UCSD-AML1 (cell line): ENCODE results near the gene TUBGCP2.
"Not testable (repeated sequence)": the region's sequence is repeated elsewhere in the genome, so short reads cannot be mapped to it uniquely, and the experiment has no call there.

Source experiments
- DNase-seq: peaks from one replicate; lab custom pipeline; 2025; ENCODE audit not compliant: unreplicated experiment; lab: John Stamatoyannopoulos, UW

Gene TUBGCP2

GRCh38 chr10:133249975-133250754, 58.5 kb downstream of the TUBGCP2 start:
- no peak for DNase-seq

DNA sequence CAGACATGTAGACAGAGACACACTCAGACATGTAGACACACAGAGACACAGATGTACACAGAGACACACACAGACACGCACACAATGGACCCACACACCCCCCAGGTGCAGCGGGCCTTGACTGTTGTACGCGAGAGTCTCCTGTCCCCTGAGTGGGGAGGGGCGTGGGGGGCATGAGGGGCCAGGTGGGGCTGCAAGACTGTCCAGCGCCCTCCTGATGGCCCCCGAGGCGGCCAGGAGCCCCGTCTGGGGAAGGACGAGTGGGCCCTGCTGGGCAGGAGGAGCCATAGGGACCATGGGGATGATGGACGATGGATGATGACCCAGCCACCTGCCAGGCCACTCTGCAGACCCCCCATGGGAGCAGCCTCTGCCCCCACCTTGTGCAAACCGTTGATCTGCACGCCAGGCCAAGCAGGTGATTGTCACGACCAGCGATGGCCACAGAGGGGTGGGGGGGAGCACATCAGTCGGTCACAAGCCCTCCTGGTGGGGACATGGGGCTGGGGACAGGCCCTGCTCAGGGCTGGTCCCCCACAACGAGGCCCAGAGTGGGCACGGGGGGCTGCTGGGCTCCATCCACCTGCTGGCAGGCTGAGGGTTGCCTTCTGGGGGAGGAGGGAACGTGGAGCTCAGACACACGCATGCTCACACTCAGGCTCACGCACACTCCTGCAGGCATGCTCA, 59.4 kb downstream of the TUBGCP2 start:
- no peak for DNase-seq

- DNase-seq: no peak
These were observed 60.3 kb downstream of the TUBGCP2 start for GRCh38 chr10:133248334-133248715.

DNA sequence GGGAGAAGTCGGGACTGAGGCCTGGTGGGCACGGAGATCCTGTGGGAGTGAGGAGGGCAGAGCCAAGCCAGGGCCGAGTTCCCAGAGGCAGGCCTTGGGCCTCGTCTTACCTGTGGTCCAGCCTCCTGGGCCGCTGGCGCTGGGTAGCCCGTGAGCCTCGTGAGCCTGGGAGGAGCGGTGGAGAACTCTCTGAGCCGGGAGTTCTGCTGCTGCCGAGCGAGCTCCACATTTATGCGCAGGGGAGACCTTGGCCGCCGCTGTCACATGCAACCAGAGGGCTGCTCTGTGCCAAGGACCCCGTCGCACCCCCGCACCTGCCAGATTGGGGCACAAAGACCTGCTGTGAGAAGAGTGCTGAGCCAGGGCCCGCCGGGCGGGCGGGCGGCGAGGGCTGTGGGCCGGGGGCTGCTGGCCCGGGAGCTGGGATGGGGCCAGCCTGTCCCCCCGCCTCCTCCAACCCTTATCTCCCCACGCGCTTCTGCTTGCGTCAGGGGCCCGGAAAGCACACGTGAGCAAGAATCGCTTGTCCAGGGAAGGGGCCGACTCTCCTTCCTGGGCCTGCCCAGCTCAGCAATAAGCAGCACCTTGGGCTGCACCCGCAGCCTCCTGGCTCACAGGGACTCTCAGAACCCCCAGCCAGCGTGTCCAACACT, 60.9 kb downstream of the TUBGCP2 start:
- DNase-seq: no peak

DNA sequence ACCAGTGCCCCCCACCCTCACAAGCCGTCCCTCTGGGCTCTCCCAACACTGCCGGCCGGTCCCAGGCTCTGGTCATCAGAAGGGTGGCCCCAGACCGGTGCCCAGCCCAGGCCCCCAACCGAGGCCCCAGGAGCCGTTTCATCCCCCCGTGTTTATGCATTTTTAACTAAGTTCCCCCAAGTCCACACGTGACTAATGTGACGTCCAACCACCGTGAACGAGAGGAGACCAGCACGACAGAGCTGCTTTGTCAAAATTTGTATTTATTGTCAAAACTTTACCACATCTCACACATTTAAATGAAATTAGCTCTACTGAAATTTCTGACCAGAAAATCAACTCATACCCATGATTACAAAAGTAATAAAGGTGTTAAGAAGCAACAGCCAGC, 62.4 kb downstream of the TUBGCP2 start:
- no peak for DNase-seq

DNA sequence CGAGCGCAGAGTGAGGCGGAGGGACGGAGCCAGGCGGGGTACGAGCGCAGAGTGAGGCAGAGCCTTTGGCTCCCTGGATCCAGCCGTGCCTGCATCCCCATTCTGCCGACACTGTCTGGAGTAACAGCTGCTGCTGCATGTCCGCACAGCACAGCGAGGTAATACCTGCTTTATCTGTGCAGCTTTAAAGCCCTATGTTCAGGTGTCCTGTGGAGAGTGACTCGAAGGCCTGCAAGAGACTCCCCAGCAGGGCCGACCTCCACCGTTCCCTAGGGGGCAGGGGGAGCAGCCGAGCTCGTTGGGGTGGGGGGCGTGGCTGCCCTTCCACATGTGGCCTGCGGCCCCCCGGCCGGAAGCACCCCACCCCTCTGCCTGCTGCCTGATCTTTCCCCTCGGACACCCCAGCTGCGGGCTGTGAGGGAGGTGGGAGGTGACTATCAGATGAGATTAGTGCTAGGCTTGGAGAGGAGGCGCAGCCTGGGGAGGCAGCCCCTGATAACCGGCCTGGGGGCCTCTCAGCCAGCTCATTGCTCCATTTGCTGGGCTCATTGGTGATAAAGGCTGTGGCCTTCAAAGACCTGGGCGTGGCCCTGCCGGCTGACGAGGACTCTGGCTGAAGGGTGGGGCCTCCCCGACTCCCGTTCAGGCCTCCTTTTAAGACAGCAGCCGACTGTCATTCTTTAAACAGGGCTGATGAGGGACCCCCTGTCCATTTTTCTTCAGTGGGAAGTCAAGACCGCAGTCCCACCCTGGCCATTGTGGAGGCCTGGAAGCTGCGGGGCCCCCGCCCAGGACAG, 63.0 kb downstream of the TUBGCP2 start:
- no peak for DNase-seq

- no peak for DNase-seq
These were observed 65.1 kb downstream of the TUBGCP2 start for GRCh38 chr10:133243593-133243992.

GRCh38 chr10:133242611-133243356, 65.9 kb downstream of the TUBGCP2 start:
- no peak for DNase-seq

DNA sequence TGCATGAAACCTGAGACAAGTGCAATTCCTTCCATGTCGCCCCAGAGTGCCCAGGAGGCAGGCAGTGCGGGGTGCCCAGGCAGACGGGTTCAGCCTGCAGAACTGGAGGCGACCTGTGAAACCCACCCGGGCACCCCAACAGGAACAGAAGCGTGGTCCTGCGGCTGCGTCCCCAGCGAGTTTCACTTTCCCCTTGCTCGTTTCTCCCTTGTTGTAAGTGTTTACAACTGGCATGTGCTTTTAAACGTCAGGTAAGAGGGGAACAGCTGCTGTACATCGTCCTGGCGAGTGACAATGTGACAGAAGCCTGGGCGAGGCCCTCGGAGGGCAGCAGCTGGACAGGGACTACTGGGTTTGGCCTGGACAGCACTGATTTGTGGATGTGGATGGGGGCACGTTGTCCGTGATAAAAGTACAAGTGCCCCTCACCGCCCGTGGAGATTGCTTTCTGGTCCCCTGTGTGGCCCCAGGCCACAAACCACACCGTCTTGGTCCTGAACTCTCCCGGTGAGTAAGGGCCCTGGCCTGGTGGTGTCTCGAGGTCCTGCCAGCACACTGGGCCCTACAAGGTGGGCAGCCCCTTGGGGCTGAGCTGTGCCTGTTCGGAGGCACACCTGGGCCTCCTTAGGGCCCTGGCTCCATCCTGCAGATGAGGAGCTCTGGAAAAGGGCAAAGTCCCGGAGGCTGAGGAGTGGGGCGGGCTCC, 67.0 kb downstream of the TUBGCP2 start:
- DNase-seq: no peak

DNA sequence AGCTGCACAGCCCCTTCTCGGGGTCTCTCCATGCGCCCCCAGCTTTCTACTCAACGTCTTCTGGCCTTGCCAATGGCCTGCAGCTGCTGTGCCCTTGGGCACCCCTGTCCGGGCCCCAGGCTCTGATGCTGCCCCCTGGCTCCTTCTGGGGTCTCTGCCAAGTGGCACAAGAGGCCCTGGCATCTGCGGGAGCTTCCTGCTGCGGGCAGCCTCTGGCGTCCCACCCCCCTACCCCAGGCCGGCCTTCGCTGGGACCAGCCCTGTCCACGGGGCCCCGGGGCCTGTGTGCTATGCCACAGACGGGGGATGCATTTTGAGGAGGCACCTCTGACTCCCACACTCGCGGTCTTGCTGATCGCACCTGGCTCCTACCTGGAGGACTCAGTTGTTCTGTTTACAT, 68.7 kb downstream of the TUBGCP2 start:
- no peak for DNase-seq

DNA sequence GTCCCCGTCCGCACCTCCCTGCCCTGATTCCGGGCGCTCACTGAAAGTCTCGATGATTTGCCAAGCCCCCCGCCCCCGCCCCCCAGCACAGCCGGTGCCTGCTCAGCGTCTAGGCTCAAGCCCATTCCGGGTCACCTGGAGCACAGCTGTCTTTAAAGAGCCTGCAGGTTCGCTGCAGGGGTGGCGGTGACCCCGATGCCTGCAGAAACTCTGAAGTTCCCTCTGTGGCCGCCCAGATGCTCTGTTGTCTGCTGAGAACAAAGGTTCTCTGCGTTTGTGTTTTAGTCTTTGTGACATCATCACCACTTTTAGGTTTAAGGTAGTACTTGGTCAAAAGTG, 70.2 kb downstream of the TUBGCP2 start:
- DNase-seq: no peak

- no peak for DNase-seq
These were observed 70.8 kb downstream of the TUBGCP2 start, which contains the start of gene VENTX for GRCh38 chr10:133237588-133238465. VENTX (plus strand) TSS chr10:133237855; CDS start chr10:133237915, 60 bp downstream.

DNA sequence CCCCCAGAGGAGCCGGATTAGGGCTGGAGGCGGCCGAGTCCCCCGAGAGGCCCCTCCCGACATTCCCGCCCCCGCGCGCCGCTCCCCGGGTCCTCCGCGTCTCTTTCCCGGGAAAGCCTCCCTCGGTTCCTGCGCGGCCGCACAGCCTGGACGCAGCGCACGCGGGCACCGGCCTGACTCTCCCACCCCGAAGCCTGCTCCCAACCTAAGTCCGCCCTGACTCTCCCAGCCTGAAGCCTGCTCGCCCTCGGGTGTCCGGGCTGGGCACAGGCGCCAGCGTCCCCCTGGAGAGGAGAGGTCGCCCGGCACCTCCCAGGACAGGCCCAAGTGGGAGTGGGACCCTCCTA, 71.5 kb downstream of the TUBGCP2 start:
- no peak for DNase-seq

DNA sequence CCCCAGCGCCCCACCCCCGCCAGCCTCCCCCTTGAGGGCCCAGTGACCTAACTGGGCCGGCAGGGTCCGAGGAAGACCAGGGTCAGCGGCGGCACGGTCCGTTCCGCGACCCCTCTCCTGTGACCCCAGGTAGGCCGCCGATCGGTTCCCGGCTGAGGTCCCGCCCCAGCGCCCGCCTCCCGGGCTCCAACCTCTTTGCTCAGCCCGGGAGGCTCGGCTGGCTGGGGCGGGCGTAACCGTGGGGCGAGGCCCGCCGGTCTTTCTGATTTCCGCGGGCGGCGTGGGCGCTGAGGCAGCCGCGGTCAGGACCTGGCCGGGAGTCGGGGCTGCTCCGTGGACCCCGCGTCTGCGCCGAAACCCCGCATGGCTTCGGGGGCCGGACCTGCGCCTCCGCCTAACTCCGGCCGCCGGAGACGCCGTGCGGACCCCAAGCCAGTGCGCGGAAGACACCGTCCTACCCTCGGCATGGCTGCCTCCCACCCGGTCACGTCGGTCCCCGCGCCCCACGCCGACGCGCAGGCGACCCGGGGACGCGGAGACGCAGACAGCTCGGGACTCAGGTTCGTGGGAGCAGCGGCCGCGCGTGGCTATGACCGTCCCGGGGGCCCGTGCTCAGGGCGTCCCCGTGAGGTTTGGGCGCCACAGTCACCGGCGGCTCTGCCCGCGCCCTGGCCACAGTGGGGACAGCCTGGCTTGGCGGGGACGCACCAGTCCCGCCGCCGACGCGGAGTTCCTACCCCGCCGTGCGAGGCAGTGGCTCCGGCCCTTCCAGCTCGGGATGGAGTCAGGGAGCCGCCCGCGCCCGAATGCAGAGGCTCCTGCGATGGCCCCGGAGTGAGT, 72.1 kb downstream of the TUBGCP2 start:
- no peak for DNase-seq

DNA sequence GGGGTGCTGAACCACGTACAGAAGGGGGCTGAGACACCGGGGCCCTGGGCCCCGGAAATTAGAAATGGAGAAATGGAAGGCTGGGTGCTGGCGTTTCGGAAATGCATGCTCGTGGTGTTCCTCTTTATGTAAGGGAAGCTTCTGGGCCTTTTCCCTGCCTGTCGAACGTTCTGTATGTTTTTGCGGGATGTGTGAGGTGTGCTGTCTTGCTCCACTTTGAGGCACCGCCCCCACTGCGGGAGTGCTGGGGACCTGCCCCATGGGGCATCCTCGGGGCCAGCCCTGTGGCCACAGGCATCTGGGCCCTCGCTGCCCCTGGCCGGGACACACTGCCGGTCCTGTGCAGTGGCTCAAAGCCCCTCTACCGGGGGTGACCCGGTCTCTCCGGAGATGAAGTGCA, 72.7 kb downstream of the TUBGCP2 start:
- no peak for DNase-seq

DNA sequence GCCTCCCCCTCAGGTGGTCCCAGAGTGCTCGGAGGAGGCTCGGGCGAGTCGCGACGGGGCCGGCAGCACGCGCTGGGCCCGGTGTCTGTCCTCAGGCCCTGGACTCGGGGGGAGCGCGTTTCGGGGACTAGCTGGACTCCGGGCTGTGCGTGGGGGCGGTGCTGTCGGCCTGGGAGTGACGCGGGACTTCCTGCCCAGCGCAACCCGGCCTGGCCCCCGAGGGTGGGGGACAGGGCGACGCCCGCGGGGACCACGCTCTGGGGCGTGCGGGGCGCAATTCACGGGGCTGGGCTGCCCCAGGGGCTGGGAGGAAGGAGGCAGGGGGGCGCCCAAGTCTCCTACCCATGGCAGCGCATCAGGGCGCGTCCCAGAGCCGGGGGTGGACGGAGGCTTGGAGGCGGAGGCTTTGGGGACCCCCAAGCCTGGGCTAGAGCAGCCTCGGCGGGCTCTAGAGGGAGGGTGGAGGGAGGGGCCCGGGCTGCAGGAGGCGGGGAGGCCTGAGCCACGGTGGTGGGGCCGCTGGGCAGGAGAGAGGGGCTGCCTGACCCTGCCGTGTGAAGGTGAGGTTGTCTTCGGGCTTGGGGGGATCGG, 73.3 kb downstream of the TUBGCP2 start:
- DNase-seq: no peak

DNA sequence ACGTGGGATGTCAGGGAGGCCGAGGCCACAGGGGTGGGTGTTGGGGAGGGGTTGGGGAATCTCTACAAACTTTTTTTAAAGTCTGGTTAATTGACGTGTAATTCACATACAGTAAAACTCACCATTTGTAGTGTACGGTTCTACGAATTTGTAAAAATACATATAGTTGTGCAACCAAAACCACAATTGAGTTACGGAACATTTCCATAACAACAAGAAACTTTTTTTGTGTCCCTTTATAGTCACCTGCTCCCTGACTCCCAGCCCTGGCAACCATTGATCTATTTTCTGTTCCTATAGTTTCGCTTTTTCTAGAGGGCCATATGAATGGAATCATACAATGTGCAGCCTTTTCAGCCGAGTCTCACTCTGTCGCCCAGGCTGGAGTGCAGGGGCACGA, 73.9 kb downstream of the TUBGCP2 start:
- DNase-seq: not testable (repeated sequence)
